ENCODE data around the gene SMG9.
"Not testable (repeated sequence)": the region's sequence is repeated elsewhere in the genome, so short reads cannot be mapped to it uniquely, and the experiment has no call there.

The SMG9 gene

DNA sequence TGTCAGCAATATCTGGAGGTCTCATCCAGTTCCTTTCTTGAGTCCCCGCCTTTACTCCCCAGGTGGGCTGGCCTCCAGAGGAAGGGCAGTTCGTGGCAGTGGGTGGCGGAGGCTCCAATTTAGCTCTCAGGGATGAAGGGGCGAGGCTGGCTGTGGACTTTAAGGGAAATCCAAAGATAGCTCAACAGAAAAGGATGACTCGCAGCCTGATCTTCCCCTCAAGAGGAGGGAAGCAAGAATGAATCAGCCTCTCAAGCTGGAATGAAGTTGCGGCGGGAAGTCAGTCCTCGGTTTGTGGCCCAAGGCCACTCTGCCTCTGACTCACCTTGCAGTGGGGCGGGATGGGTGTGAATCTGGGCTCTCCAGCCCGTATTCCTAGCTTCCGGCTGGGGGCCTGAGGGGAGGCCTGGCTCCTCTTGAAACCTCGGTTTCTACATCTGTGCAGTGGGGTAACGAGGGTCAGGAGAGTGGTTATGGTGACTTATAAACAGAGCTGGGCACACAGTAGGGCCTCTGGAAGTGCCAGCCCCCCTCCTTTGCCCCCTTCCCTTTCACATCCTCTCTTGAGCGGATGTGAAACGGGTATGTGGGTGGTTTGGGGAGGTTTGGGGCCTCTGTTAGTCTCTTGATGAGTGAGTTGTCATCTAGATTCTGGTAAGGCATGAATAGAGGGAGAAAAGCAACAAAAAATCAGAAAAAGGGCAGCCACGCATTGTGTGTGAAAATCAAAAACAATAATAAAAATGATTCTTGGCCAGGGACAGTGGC is 10.5 kb upstream of the SMG9 start:
- Histone ChIP-seq H3K4me3 (replicated peaks; ENCODE audit: low read depth, low read length) (peak overlapping the region; percentile 29; the same call in 1 of the 2 replicates), H3K36me3 (ENCODE audit: control insufficient read depth, insufficient read depth, low read length) (peaks cover 31% of the 10 kb centered on the region), H3K27me3 (replicated peaks; ENCODE audit: control insufficient read depth, insufficient read depth, low read length) (no peaks in the 10 kb centered on the region)
- DNase-seq (ENCODE audit: extremely low read depth, insufficient read length), result peak; percentile 90
- TF ChIP-seq, protein P1, sequence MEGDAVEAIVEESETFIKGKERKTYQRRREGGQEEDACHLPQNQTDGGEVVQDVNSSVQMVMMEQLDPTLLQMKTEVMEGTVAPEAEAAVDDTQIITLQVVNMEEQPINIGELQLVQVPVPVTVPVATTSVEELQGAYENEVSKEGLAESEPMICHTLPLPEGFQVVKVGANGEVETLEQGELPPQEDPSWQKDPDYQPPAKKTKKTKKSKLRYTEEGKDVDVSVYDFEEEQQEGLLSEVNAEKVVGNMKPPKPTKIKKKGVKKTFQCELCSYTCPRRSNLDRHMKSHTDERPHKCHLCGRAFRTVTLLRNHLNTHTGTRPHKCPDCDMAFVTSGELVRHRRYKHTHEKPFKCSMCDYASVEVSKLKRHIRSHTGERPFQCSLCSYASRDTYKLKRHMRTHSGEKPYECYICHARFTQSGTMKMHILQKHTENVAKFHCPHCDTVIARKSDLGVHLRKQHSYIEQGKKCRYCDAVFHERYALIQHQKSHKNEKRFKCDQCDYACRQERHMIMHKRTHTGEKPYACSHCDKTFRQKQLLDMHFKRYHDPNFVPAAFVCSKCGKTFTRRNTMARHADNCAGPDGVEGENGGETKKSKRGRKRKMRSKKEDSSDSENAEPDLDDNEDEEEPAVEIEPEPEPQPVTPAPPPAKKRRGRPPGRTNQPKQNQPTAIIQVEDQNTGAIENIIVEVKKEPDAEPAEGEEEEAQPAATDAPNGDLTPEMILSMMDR (IDR thresholded peaks at IDR 0.05; ENCODE audit: insufficient read depth, low read length, poor library complexity, severe bottlenecking), result no peak

DNA sequence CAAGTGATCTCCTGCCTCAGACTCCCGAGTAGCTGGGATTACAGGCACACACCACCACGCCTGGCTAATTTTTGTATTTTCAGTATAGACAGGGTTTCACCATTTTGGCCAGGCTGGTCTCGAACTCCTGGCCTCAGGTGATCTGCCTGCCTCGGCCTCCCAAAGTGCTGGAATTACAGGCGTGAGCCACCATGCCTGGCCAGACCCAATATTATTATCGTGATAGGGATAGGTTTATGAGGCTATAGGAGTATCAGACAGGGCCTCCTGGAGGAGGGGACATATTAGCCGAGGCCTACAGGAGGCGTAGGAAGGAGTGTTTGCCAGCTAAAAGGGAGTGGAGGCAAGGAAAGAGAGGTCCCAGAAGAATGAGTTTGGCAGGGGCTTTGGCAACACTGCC is 9.9 kb upstream of the SMG9 start:
- peaks cover 25% of the 10 kb centered on the region for H3K36me3 ChIP-seq (ENCODE audit: control insufficient read depth, insufficient read depth, low read length)
- not testable (repeated sequence) for DNase-seq (ENCODE audit: extremely low read depth, insufficient read length); H3K27me3 ChIP-seq (replicated peaks; ENCODE audit: control insufficient read depth, insufficient read depth, low read length)
- peak overlapping the region; percentile 29 for H3K4me3 ChIP-seq (replicated peaks; ENCODE audit: low read depth, low read length)

DNA sequence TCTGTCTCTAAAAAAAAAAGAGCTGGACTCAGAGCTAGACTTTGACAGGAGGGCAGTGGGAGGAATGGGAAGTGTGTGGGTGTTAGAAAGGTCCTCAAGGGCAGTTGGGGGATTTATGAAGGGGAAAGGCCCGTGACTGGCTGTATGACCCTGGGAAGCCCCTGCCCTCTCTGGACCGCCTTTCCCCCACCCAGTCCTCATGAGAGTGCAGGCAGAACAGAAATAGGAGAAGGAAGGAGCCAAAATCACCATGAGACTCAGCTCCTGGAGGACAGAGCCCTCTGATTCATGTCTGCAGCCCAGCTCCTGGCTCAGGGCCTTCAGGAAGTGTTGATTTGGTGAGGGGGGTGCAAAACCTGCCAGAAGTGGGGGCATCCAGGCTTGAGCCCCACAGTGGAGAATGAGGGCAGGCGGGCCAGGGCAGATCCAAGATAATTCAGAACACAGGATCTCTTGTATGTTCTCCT is 8.7 kb upstream of the SMG9 start:
- Histone ChIP-seq H3K27me3 (replicated peaks; ENCODE audit: control insufficient read depth, insufficient read depth, low read length) (no peaks in the 10 kb centered on the region), H3K4me3 (replicated peaks; ENCODE audit: low read depth, low read length) (no peak overlapping the region), H3K36me3 (ENCODE audit: control insufficient read depth, insufficient read depth, low read length) (peaks cover 16% of the 10 kb centered on the region)
- TF ChIP-seq, protein P1 (IDR thresholded peaks at IDR 0.05; ENCODE audit: insufficient read depth, low read length, poor library complexity, severe bottlenecking), result no peak
- peak; percentile 75 for DNase-seq (ENCODE audit: extremely low read depth, insufficient read length)

DNA sequence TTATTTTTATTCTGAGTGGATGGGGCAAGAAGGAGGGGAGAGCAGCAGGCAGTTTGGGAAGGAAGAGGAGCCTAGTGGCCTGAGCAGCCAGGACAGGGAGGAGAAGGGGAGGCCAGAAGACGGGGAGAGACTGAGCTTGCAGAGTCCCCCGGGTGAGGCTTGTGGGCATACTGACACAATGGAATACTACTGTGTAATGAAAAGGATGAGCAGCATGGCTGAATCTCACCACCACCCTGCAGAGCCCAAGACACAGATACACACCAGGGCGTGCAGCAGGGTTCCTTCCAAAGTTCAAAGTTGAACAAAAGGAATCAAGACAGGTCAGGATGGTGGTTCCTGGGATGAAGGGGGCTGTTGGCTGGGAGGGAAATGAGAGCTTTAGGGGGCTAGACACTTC is 8.1 kb upstream of the SMG9 start:
- H3K4me3 ChIP-seq (replicated peaks; ENCODE audit: low read depth, low read length), result no peak overlapping the region
- no peak for DNase-seq (ENCODE audit: extremely low read depth, insufficient read length)
- TF ChIP-seq, protein P1 (IDR thresholded peaks at IDR 0.05; ENCODE audit: insufficient read depth, low read length, poor library complexity, severe bottlenecking), result no peak
- peaks cover 12% of the 10 kb centered on the region for H3K36me3 ChIP-seq (ENCODE audit: control insufficient read depth, insufficient read depth, low read length)
- no peaks in the 10 kb centered on the region for H3K27me3 ChIP-seq (replicated peaks; ENCODE audit: control insufficient read depth, insufficient read depth, low read length)

DNA sequence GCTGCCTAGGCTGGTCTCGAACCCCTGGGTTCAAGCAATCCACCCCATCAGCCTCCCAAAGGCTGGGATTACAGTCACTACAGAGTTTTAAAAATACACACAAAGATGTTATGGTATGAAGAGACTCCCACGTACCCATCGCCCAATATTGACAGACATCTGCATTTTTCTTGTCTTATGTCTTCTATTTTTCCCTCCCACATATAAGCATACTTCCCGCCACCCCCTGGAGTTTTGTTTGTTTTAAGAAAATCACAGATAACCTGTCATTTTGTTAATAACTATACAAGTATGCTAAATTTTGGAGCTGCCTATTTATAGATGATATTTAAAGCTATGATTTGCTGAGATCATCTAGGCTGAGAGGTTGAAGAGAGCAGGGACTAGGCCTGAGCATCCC is 6.2 kb upstream of the SMG9 start:
- Histone ChIP-seq H3K36me3 (ENCODE audit: control insufficient read depth, insufficient read depth, low read length) (no peaks in the 10 kb centered on the region), H3K4me3 (replicated peaks; ENCODE audit: low read depth, low read length) (no peak overlapping the region), H3K27me3 (replicated peaks; ENCODE audit: control insufficient read depth, insufficient read depth, low read length) (no peaks in the 10 kb centered on the region)
- no peak for DNase-seq (ENCODE audit: extremely low read depth, insufficient read length)
- TF ChIP-seq, protein P1 (IDR thresholded peaks at IDR 0.05; ENCODE audit: insufficient read depth, low read length, poor library complexity, severe bottlenecking), result no peak

DNA sequence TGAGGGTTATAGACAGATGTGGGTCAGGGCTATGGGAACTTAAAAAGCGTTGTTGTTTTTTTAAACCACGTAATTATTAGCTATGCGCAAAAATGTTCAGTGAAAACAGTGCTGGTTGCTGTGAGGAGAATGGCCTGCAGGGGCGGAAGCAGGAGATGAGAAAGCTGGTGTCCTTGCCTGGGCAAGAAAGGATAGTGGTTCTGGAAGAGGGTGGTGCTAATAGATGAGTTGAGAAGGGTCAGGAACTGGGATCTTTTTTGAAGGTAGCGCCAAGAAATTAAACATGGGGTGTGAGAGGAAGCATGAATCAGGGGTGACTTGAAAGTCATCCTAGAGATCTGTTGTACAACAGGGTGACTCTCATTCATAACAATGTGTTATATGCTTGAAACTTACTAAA is 4.8 kb upstream of the SMG9 start:
- Histone ChIP-seq H3K27me3 (replicated peaks; ENCODE audit: control insufficient read depth, insufficient read depth, low read length) (no peaks in the 10 kb centered on the region), H3K36me3 (ENCODE audit: control insufficient read depth, insufficient read depth, low read length) (no peaks in the 10 kb centered on the region), H3K4me3 (replicated peaks; ENCODE audit: low read depth, low read length) (no peak overlapping the region)
- TF ChIP-seq, protein P1 (IDR thresholded peaks at IDR 0.05; ENCODE audit: insufficient read depth, low read length, poor library complexity, severe bottlenecking), result peak; percentile 55
- no peak for DNase-seq (ENCODE audit: extremely low read depth, insufficient read length)
